ENCODE results near the gene SPINK7. TPM values are rescaled to one million over a fixed set of nuclear protein-coding genes. Genes with fewer than 3 reads are reported as not detected.

SPINK7 gene
- total RNA-seq = not detected in 2 replicates

GRCh38 chr5:148312153-148312552, at the start of gene SPINK7:
TSS of gene SPINK7 (plus strand) at chr5:148312423. CDS start at chr5:148312484, 61 bp downstream.

GRCh38 chr5:148268566-148268965, 43.7 kb upstream of the SPINK7 start, which contains the start of gene SPINK13:
TSS of gene SPINK13 (plus strand) at chr5:148268794. CDS start at chr5:148270073, 1,279 bp downstream.

GRCh38 chr5:148335259-148335658, 23.0 kb downstream of the SPINK7 start, which contains the start of gene SPINK9:
TSS of gene SPINK9 (plus strand) at chr5:148335559. CDS start at chr5:148335614, 55 bp downstream.

Other genes with a start within 250 kb of the SPINK7 start
- under 0.01 TPM in 1 of 2 replicates, not detected in the other for gene SPINK5, start 248.4 kb upstream of the SPINK7 start, total RNA-seq
- not detected in 2 replicates for gene SPINK14, start 143.9 kb upstream of the SPINK7 start, total RNA-seq
- not detected in 2 replicates for gene SPINK6, start 109.4 kb upstream of the SPINK7 start, total RNA-seq
- gene MARCOL, start 73.9 kb upstream of the SPINK7 start, total RNA-seq = not detected in 2 replicates
- gene SPINK13, start 43.6 kb upstream of the SPINK7 start, total RNA-seq = not detected in 2 replicates
- gene SPINK9, start 23.1 kb downstream of the SPINK7 start, total RNA-seq = not detected in 2 replicates
- gene FBXO38, start 71.5 kb downstream of the SPINK7 start, total RNA-seq = 63.6 and 76.6 TPM in 2 replicates